HG03135 (cell line): Measurements from ENCODE around the gene FHOD3.
"Not testable (repeated sequence)": the region's sequence is repeated elsewhere in the genome, so short reads cannot be mapped to it uniquely, and the experiment has no call there.

Experiments used
- ATAC-seq: cut with Tn5 transposase; IDR thresholded peaks from one replicate; pipeline ENCODE4 v1.9.1; 2021; ENCODE audit warnings: mild to moderate bottlenecking, moderate library complexity; ENCODE audit not compliant: unreplicated experiment

The FHOD3 gene

DNA sequence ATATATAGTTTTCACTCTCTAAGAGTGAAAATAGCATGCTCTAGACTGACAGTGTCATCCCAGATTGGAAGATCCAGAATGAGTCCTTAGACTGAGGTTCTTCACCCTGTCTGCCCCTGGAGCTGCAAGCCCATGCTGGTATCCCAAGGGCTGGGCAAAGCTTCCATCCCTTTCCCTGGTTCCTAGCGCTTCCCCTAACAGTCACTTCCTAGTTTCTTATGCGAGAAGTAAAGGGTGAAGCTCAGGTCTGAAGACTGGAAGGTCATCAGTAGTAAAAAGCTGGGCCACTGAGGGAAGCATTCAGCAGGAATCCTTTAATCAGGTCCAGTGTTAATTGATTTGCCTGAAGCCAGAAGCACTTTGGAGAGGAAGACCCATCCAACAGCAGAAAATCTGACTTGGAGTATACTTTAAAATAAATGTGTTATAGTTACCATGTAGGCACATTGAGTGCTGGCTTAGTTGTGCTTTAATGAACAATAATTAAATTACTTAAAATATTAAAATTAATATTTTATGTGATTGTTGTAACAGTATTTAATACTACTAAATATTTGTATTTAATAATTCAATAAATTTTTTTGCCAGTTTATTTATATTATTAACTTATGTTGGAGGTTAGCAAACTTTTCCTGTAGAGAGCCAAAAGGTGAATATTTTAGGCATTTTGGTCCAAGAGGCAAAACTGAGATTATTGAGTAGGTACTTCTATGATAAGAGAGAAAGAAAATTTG is 237.9 kb downstream of the FHOD3 start:
- no peak for ATAC-seq

DNA sequence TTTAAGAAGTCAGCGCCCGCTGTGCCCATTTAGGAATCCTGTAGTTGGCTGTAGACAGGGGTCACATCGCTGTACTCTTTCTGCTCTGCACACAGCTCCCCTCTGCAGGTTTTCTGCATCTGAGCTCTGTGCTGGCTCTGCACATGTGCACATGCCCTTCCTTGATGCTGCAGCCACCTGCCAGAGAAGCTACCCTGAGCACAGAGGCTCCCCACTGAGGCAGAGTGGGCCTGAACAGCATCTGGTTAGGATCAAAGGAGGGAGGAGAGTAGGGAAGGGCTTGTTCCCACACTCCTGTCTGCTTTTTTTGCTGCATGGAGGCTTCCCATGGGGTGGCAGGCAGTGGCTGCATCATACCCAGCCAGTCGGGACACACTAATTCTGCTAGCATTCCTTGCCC is 238.9 kb downstream of the FHOD3 start:
- no peak for ATAC-seq

DNA sequence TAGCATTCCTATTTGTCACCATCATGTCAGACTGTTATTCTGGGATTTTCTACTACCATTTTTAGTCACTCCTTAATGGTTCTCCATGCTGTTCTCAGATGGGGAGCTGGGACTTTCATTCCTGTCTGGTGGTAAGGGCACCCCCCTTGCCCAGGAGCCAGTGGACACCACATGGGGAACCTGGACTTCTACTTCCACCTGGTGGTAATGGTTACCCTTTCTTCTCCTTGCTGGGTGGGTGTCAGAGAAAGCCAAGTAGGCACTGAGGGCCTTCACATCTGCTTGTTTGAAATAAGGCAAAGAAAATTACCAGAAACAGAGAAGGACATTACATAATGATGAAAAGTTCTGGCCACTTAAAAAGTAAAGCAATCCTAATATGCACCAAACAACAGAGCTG is 239.8 kb downstream of the FHOD3 start:
- no peak for ATAC-seq

DNA sequence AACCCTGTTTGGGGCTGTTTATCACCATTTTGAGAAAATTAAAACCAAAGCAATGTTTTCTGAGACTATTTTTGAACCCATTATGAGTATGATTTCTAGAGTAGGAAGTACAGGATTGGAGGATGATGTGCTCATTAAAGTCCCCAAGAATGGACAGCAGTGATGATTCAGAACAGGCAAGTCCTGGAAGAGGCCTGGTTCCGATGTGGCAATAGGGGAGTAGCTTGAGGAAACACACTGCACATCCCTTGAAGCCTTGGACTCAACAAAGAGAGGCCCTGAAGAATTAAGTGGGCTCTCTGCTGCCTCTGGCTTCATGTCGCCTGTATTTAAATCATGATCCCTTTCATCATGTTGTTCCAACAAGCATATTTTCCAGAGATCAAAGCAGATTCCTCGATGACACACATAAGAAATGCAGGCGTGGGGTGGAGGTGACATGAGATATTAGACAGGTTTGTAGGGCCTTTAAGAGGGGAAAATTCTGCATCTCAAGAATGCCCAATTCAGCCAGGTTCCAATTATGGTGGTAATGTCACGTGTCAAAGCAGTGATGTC is 242.2 kb downstream of the FHOD3 start:
- ATAC-seq: no peak

DNA sequence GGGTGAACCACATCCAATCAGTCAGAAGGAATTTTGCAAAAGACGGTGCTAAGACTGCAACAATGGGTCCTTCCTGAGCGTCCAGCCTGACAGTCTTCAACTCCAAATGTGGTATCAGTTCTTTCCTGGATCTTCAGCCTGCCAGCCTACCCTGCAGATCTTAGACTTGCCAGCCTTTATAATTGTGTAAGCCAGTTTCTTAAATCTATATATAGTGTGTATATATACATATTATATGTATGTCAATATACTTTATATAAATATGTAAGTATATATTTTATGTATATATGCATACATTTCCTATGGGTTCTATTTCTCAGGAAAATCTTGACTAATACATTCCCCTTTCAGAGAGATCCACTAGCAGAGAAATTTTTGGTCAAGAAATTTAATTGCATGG is 245.5 kb downstream of the FHOD3 start:
- no peak for ATAC-seq

DNA sequence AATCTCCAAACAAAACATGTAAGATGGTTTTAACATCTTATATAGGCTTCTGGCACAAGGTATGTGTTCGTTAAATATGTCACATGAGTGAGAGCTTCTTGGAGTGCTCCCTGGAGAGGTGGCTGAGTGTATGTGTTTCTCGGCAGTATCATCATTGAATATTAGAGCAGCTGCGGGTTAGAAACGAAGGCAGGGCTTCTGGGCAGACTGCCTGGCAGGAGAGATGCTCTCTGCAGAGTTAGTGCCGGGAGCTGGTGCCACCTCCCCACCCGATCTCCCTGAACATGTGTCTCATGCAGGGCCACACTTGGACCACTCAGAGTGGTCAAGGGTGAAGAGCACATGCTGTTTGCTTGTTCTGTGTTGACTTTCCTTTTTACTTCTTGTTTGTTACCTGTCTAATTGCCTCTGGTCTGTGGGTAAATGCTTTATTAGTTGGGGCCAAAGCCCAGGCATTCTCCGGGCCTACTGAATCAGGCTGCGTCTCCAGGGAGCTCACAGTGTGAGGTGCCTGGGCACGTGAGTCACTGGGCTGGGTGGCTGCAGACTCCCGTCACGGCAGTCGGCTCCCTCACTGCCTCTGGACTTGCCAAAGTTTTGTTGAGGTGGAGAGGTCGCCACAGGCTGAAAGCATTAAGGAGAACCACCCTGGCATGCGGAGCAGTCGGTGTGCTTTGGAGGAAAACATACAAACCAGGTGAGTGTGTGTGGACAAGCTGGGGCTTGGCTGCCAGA is 246.6 kb downstream of the FHOD3 start:
- ATAC-seq: no peak

DNA sequence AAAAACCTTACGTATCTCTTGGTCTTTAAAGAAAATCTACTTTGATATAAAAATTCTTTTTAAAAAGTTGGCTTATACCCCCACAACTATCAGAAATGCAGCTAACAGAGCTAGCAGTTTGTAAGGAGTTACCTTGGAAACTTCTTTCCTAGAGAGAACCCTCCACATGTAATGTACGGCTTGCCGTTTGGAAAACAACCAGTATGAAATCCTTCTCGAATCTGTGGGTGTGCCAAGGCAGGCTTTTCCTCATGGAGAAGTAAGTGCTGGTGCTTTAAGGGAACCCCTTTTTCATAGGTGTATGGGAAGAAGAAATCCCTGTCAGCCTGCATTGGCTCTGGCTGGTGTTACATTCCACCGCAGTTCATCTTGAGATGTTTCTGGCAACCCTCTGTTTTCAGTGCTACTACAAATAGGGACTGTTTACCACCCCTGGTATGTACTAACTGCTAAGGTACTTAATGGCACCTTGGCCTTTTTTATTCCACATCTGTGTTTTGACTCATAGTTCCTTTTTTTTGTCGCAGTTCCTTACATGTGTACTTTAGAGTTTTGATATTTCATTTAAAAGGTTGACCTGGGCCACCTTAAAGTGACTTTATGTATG is 248.4 kb downstream of the FHOD3 start:
- no peak for ATAC-seq

DNA sequence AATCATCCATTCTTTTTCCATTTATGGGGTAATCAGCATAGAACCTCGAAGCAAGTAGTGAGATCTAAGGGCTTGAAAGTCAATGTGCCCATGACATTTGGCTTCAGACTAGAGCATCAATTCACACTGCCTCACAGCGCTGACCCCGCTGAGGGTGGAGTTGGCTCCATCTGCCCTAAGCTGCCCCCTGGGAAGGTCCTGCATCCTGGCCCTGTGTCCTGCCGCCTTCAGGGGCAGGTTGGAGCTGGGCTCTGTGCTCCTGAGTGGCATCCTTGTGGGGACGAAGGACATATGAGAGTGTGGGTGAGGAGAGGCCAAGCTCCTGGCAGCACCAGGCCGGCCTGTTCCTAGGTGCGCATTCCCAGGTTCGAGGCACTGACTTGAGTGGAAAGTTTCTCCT is 249.4 kb downstream of the FHOD3 start:
- ATAC-seq: no peak

DNA sequence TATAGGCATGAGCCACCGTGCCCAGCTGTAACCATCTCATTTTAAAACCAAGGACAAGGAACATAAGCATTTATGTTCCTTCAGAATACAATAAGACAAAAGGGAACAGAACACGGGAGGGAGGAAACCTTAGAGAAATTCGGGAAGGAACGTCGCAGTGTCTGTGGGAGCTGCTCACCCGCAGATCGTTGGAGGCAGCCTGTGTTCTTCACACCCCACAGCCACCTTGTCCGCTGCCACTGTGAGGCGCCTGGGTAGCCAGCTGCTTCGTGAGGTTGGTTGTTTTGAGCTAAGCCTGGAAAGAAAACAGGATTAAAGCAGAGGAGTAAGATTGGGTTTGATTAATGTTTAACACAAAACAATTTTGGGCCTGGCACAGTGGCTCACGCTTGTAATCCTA is 250.0 kb downstream of the FHOD3 start:
- no peak for ATAC-seq

DNA sequence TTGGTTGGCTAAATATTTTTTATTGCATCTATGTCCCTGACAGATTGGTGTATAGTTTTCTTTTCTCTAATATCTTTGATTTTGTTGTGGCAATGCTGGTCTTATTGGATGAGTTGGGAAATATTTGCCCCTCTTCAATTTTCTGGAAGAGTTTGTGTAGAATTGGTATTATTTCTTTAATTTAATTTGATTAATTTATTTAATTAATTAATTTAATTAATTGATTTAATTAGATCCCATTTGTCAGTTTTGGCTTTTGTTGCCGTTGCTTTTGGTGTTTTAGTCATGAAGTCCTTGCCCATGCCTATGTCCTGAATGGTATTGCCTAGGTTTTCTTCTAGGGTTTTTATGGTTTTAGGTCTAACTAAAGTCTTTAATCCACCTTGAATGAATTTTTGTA is 253.8 kb downstream of the FHOD3 start:
- ATAC-seq: not testable (repeated sequence)

DNA sequence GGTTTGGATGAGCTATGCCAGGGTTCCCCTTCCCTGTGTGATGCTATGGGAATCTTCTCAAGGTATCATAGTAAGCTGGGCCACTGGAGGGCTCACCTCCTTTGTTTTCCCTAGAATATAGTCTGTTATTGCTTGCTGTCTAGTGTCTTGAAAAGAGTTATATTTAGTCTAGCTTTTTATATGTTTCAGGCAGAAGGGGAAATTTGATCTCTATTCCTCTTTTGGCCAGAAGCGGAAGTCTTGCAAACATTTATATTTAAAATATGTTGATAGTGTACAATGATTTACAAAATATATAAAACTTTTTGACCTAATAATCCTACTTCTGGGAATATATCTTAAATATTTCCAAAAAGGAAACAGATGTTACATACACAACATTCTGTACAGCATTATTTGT is 260.7 kb downstream of the FHOD3 start:
- no peak for ATAC-seq

DNA sequence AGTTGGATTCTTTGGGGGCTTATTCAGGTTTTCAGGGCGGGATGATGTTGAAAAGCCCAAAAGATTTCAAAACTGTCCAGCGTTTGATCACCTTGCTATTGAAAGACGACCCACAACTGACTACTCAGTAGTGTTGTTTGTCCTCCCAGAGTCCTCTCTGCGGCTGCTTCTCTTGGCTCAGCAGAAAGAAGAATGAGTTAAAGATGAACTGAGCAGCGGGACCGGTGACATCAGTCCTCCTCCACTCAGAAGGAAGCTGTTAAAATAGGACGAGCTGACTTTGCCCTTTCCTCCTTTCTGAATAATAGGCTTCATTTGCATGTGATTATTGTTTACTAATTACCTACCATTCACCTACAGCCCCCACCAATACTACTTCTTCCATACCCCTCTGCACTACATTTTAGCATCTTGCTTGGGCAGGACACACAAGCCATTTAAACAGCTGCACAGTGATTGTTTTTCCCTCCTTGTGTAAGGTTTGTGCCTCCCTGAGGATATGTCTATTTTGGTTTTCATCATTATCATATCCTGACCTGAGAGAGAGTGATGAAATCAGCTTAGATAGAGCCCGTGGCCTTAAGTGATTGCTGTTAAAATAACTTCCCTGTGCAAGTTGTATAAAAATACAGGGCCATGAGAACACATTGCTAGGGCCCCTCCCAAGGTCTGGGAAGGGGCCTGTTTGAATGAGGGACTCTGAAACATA is 261.8 kb downstream of the FHOD3 start:
- no peak for ATAC-seq

DNA sequence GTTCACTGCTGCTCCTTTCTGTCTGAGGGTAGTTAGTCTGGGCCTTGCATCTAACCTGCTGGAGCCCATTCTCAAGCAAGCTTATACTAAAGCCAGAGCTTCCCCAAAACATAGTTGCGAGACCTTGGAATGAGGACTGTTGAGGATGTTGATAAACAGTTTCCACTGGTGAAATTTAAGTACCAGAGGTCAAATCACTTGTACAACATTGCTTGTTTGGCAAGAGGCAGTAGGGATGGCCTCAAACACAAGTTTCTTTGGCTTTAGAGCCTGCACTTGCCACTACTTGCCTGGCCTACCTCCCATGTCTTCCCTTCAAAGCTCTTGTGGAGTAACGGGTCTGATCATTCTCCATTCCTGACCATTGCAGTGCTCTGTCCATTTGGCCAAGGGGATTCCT is 262.7 kb downstream of the FHOD3 start:
- no peak for ATAC-seq

DNA sequence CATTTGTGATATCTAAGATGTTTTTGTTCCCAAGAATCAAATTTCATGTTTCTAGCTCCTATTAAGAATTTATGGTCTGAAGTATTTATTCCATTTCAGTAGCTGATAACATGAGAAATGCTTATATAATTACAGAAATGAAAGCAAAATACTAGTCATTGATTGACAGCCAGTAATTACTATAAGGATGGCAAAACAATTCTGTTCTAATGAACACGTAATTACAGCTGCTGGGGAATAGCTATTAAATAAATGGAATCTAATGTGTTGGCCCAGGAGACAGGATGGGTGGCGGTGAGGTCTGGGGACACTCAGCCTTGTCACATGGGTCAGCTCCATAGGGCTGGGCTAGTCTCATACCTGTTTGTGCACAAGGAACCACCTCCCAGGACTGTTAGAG is 263.5 kb downstream of the FHOD3 start:
- ATAC-seq: no peak

DNA sequence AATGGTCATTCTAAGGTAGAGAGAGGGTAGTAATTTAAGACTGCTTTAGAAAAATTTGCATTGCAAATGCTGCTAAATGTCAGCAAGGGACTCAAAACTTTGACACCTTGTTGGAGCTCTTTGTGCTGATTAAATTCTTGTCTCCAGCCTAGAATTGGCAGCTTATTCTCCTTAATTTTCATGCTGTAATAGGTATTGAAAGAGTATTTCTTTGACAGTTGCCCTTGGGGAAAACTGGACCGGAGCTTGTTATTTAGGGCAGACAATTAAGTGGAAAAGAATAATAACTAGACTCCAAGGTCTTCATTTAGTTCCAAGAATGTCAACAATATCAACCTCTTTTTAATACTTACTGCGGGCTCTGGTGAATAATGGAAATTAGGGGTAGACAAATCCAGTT is 267.3 kb downstream of the FHOD3 start:
- ATAC-seq: no peak

DNA sequence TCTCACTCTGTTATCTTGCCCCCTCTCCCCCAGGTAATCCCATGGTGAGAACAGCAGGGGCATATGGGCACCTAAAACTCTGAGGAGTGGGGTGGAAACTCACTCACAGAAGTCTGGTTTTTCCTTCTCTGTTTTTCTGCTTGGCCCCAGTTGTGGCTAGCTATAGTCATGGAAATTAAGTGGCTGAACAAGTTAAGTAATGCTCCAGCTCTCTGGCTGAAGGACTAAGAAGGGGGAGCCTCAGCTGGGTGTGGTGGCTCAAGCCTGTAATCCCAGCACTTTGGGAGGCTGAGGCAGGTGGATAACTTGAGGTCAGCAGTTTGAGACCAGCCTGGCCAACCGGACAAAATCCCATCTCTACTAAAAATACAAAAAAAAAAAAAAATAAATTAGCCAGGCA is 270.3 kb downstream of the FHOD3 start:
- no peak for ATAC-seq

DNA sequence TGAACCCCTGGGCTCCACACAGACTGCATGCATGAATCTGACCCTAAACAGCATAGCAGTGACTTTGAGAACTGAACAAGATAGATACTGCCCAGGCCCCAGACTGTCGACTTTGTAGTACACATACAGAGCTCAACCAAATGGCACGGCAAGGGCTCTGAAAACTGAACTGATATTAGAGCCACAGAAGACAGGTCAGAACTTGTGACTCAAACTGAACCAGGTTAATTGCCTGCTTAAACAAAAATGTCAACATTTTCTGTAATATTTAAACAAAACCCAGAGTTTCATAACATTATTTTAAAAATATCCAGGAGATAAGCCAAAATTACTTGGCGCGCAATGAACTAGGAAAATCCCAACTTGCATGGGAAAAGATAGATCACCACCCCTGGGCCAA is 271.0 kb downstream of the FHOD3 start:
- ATAC-seq: no peak

DNA sequence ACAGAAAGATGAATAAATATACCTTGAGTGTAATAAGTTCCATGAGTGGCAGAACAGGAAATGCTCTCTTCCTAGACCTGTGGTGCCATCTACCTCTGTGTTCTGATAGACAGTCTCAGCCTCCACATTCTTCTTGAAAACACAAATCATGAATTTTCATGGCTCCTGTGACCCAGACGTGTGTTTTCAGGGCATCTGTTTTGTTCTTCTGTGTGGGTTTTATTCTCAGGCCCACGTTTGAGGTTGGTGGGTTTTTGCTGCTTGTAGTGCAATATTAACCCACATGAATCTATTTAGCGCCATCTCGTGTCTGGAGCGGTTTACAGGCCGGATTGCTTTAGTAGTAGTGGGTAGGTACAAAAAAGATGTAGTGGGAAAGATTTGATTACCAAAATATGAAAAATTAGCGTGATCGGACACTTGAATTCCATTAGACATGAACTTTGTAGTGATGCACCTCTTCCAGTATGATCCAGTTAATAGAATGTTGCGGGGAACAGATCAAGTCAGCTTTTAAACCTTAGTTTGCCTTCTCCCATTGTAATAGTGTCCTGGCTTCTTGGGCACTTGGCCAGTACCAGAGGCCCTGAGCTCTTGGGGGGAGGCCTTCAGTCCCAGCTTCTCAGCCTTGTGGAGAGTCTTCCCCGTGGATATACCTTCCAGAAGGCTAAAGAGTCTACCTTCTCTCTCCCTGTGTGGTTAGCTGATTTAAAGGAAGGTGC is 274.8 kb downstream of the FHOD3 start:
- no peak for ATAC-seq

DNA sequence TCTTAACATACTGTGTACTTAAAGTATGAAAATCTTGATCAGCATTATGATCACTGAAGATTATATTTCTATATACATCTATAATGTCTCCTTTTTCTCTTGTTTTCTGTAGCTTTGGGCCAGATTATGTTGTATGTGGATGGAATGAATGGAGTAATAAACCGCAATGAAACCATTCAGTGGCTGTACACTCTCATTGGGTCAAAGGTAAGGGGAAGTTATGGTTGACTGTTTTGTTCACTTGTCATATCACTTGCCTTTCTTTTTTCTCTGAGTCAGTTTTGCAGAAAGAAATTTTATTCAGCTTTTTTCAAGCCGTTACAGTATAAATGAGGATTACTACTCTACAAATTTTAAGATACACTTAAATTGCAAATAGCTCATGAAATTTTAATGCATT is 278.8 kb downstream of the FHOD3 start:
- ATAC-seq: no peak

DNA sequence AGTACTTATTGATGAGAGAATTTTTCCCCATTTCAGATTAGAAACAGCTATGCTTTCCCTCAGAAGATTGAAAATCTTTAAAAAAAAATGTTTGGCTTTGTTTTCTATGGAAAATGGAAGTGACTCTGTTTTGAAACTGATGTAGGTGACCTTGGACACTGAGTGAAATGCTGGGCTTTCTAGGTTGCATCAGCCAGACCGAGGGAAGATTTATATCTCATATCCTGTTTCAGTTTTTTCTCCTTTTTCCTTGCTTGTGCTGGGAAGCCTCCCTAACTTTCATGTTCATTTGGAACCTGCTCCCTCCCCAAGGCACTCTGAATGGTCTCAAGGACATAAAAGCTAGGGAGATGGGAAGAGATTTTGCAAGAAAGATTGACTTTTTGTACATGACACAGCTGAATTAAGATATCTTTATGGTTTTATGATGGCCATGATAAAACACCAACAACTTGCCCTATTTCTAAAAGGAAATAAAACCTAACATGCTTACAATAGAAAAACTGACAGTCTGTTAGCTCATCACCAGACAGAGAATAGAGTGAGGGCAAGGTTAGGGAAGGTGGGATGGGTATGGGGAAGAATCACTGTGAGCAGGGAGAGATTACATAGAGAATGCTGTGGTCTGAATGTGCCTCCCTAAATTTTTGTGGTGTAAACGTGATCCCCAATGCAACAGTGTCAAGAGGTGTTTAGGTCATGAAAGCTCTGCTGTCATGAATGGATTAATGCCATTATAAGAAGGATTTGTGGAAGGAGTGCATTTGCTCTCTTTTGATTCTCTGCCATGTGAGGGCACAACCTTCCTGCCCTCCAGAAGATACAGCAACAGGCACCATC is 281.6 kb downstream of the FHOD3 start:
- no peak for ATAC-seq
